Ishikawa (cell line): Measurements from ENCODE around the gene ATRNL1.

ENCODE experiments used
- CEBPB ChIP-seq: IDR thresholded peaks from 2 replicates; pipeline ENCODE4 v1.6.1; 2012
- CREB1 ChIP-seq: IDR thresholded peaks from 2 replicates; pipeline ENCODE4 v1.6.1; 2012; ENCODE audit warnings: low read depth
- EGR1 ChIP-seq: IDR thresholded peaks from 2 replicates; pipeline ENCODE4 v1.6.1; 2012
- EP300 ChIP-seq: IDR thresholded peaks from 2 replicates; pipeline ENCODE4 v1.6.1; 2012; ENCODE audit warnings: borderline replicate concordance
- FOXM1 ChIP-seq: IDR thresholded peaks from 2 replicates; pipeline ENCODE4 v1.6.1; 2012; ENCODE audit warnings: low read depth, borderline replicate concordance
- MAX ChIP-seq: IDR thresholded peaks from 2 replicates; pipeline ENCODE4 v1.6.1; 2012
- NFIC ChIP-seq: IDR thresholded peaks from 2 replicates; pipeline ENCODE4 v1.6.1; 2012
- RAD21 ChIP-seq: IDR thresholded peaks from 2 replicates; pipeline ENCODE4 v1.6.1; 2012; ENCODE audit warnings: low read depth
- REST ChIP-seq: IDR thresholded peaks from 2 replicates; pipeline ENCODE4 v1.6.1; 2012; ENCODE audit warnings: low read depth, mild to moderate bottlenecking
- TAF1 ChIP-seq: IDR thresholded peaks from 2 replicates; pipeline ENCODE4 v1.6.1; 2012; ENCODE audit warnings: low read depth, mild to moderate bottlenecking
- TCF12 ChIP-seq: IDR thresholded peaks from 2 replicates; pipeline ENCODE4 v1.6.1; 2012; ENCODE audit warnings: low read depth
- TEAD4 ChIP-seq: IDR thresholded peaks from 2 replicates; pipeline ENCODE4 v1.6.1; 2012
- USF1 ChIP-seq: IDR thresholded peaks from 2 replicates; pipeline ENCODE4 v1.6.1; 2012
- YY1 ChIP-seq: IDR thresholded peaks from 2 replicates; pipeline ENCODE4 v1.6.1; 2012; ENCODE audit warnings: low read depth
- ZBTB7A ChIP-seq: IDR thresholded peaks from 2 replicates; pipeline ENCODE4 v1.6.1; 2012; ENCODE audit warnings: low read depth

The ATRNL1 gene

GRCh38 chr10:115981081-115981480 lies 887.9 kb downstream of the ATRNL1 start:
- TF ChIP-seq EP300 (no peak), TAF1 (no peak), NFIC (no peak), RAD21 (no peak), MAX (no peak), EGR1 (no peak), TCF12 (no peak), CREB1 (no peak), ZBTB7A (no peak), USF1 (no peak)

GRCh38 chr10:115982076-115982475 lies 888.9 kb downstream of the ATRNL1 start:
- TF ChIP-seq ZBTB7A (no peak), USF1 (no peak), RAD21 (no peak), NFIC (no peak), YY1 (no peak), TAF1 (no peak), FOXM1 (no peak), EGR1 (no peak), MAX (no peak)

- TF ChIP-seq MAX (no peak), ZBTB7A (no peak), YY1 (no peak), CREB1 (no peak), EP300 (no peak), TCF12 (no peak), CEBPB (no peak), REST (no peak), TEAD4 (no peak), RAD21 (no peak), EGR1 (no peak), USF1 (no peak), TAF1 (no peak), FOXM1 (no peak), NFIC (no peak)
These were observed 889.4 kb downstream of the ATRNL1 start for GRCh38 chr10:115982526-115982925.

- no peak for TF ChIP-seq FOXM1
- no peak for TF ChIP-seq EP300
- TF ChIP-seq MAX, result no peak
- no peak for TF ChIP-seq TEAD4
- TF ChIP-seq CEBPB, result no peak
- no peak for TF ChIP-seq NFIC
- no peak for TF ChIP-seq USF1
- no peak for TF ChIP-seq YY1
- no peak for TF ChIP-seq REST
- no peak for TF ChIP-seq ZBTB7A
- no peak for TF ChIP-seq CREB1
- no peak for TF ChIP-seq RAD21
- TF ChIP-seq TCF12, result no peak
These were observed 892.6 kb downstream of the ATRNL1 start for GRCh38 chr10:115985786-115986185.

GRCh38 chr10:115988380-115988779 lies 895.2 kb downstream of the ATRNL1 start:
- TF ChIP-seq MAX, result no peak
- TF ChIP-seq YY1, result no peak
- no peak for TF ChIP-seq TAF1
- no peak for TF ChIP-seq FOXM1
- TF ChIP-seq CEBPB, result no peak
